SU-DHL-6 (cell line): ENCODE results near the gene GHRH.

Source experiments
- H2AFZ ChIP-seq: fragments of 200-600 bp; sonication (generic); 2 replicates; pipeline ENCODE4 v1.6.1; 2014; ENCODE audit warnings: low read depth, mild to moderate bottlenecking, moderate library complexity, mixed read lengths, antibody characterized with exemption, low read length; ENCODE audit not compliant: severe bottlenecking
- H3F3A ChIP-seq: fragments of 200-600 bp; shearing (Covaris generic); 2 replicates; pipeline ENCODE4 v1.6.0; 2016; ENCODE audit warnings: antibody characterized with exemption, mild to moderate bottlenecking; ENCODE audit not compliant: insufficient read depth
- H3K27ac ChIP-seq: fragments of 200-600 bp; sonication (generic); 2 replicates; pipeline ENCODE4 v1.5.1; 2016; ENCODE audit warnings: low read depth, mild to moderate bottlenecking, low read length, moderate library complexity, mixed read lengths
- H3K27me3 ChIP-seq: fragments of 200-600 bp; sonication (generic), shearing (Covaris generic); 2 replicates; pipeline ENCODE4 v1.6.0; 2014; ENCODE audit warnings: mild to moderate bottlenecking, low read length
- H3K36me3 ChIP-seq: fragments of 200-600 bp; sonication (generic); 2 replicates; pipeline ENCODE4 v1.6.1; 2014; ENCODE audit warnings: mild to moderate bottlenecking, low read length, mixed read lengths
- H3K4me2 ChIP-seq: fragments of 300-600, 200-600 bp; shearing (Covaris generic), sonication (generic); 2 replicates; pipeline ENCODE4 v1.6.0; 2014; ENCODE audit warnings: low read length, low read depth, mild to moderate bottlenecking; ENCODE audit not compliant: poor library complexity, severe bottlenecking
- H3K4me3 ChIP-seq: fragments of 200-600 bp; sonication (generic); 2 replicates; pipeline ENCODE4 v1.5.1; 2014; ENCODE audit warnings: antibody characterized with exemption, low read length, mild to moderate bottlenecking, mixed read lengths; ENCODE audit not compliant: insufficient read depth, poor library complexity, severe bottlenecking
- H3K79me2 ChIP-seq: fragments of 200-600 bp; sonication (generic); 2 replicates; pipeline ENCODE4 v1.6.1; 2014; ENCODE audit warnings: mild to moderate bottlenecking, low read length, moderate library complexity; ENCODE audit not compliant: insufficient read depth
- H3K9ac ChIP-seq: fragments of 200-600 bp; sonication (generic); 2 replicates; pipeline ENCODE4 v1.7.0; 2014; ENCODE audit warnings: mild to moderate bottlenecking, low read length
- H3K9me2 ChIP-seq: fragments of 200-600 bp; sonication (generic); replicated peaks from 2 replicates; pipeline ENCODE4 v1.6.1; 2014; ENCODE audit warnings: low read length; ENCODE audit not compliant: insufficient read depth
- H3K9me3 ChIP-seq: fragments of 200-600 bp; sonication (generic); 2 replicates; pipeline ENCODE4 v1.6.1; 2014; ENCODE audit warnings: low read length, mixed read lengths; ENCODE audit not compliant: insufficient read depth
- H4K20me1 ChIP-seq: fragments of 200-600 bp; sonication (generic); 2 replicates; pipeline ENCODE4 v1.6.1; 2014; ENCODE audit warnings: low read depth, mild to moderate bottlenecking, antibody characterized with exemption, low read length, moderate library complexity, mixed read lengths
- CTCF ChIP-seq: fragments of 200-600 bp; sonication (generic); IDR thresholded peaks from one replicate; pipeline ENCODE4 v1.5.1; 2017; ENCODE audit warnings: antibody characterized with exemption, mild to moderate bottlenecking, low read length, moderate library complexity; ENCODE audit not compliant: insufficient read depth, poor library complexity, severe bottlenecking
- EZH2phosphoT487 ChIP-seq: fragments of 200-600 bp; sonication (generic), shearing (Covaris generic); conservative IDR thresholded peaks from 2 replicates; pipeline ENCODE4 v1.6.1; 2018; ENCODE audit warnings: mild to moderate bottlenecking, antibody characterized with exemption, low read length, moderate library complexity, mixed read lengths

The GHRH gene

GRCh38 chr20:37276494-37277252 is 15.1 kb upstream of the GHRH start:
- H3K36me3 ChIP-seq: no peaks in the 10 kb centered on the region
- no peaks in the 10 kb centered on the region for H3K9me2 ChIP-seq
- no peak overlapping the region for H3K4me2 ChIP-seq
- peak overlapping the region; percentile 14 for H2AFZ ChIP-seq
- H3K27me3 ChIP-seq: no peaks in the 10 kb centered on the region
- no peak overlapping the region for H3K27ac ChIP-seq
- H3K9me3 ChIP-seq: no peaks in the 10 kb centered on the region
- H3K79me2 ChIP-seq: no peaks in the 10 kb centered on the region
- H4K20me1 ChIP-seq: no peaks in the 10 kb centered on the region
- H3K9ac ChIP-seq: no peak overlapping the region
- no peak for TF ChIP-seq EZH2phosphoT487
- TF ChIP-seq CTCF: no peak
- no peaks in the 10 kb centered on the region for H3F3A ChIP-seq
- H3K4me3 ChIP-seq: no peak overlapping the region

- no peaks in the 10 kb centered on the region for H3K36me3 ChIP-seq
- no peaks in the 10 kb centered on the region for H3K9me2 ChIP-seq
- no peak overlapping the region for H3K27ac ChIP-seq
- H3F3A ChIP-seq: no peaks in the 10 kb centered on the region
- no peak overlapping the region for H3K4me2 ChIP-seq
- no peaks in the 10 kb centered on the region for H3K9me3 ChIP-seq
- H3K27me3 ChIP-seq: no peaks in the 10 kb centered on the region
- no peaks in the 10 kb centered on the region for H4K20me1 ChIP-seq
- no peak for TF ChIP-seq CTCF
- no peak for TF ChIP-seq EZH2phosphoT487
- H3K9ac ChIP-seq: no peak overlapping the region
- no peak overlapping the region for H3K4me3 ChIP-seq
- H3K79me2 ChIP-seq: no peaks in the 10 kb centered on the region
- no peak overlapping the region for H2AFZ ChIP-seq
Measured at GRCh38 chr20:37274851-37275524, 13.4 kb upstream of the GHRH start.

- H3K27me3 ChIP-seq: no peaks in the 10 kb centered on the region
- no peaks in the 10 kb centered on the region for H3K36me3 ChIP-seq
- H2AFZ ChIP-seq: no peak overlapping the region
- H3K9ac ChIP-seq: no peak overlapping the region
- H4K20me1 ChIP-seq: no peaks in the 10 kb centered on the region
- H3F3A ChIP-seq: no peaks in the 10 kb centered on the region
- no peak for TF ChIP-seq EZH2phosphoT487
- no peak for TF ChIP-seq CTCF
- H3K9me2 ChIP-seq: no peaks in the 10 kb centered on the region
- H3K4me2 ChIP-seq: no peak overlapping the region
- H3K9me3 ChIP-seq: no peaks in the 10 kb centered on the region
- no peak overlapping the region for H3K27ac ChIP-seq
- H3K79me2 ChIP-seq: no peaks in the 10 kb centered on the region
- no peak overlapping the region for H3K4me3 ChIP-seq
Measured at GRCh38 chr20:37273988-37274387, 12.4 kb upstream of the GHRH start.
